ENCODE measurements around the gene ESCO1.

Gene ESCO1

GRCh38 chr18:21584391-21584790, 16.1 kb downstream of the ESCO1 start:
- DNase-seq (ENCODE audit: low spot score) = no peak

DNA sequence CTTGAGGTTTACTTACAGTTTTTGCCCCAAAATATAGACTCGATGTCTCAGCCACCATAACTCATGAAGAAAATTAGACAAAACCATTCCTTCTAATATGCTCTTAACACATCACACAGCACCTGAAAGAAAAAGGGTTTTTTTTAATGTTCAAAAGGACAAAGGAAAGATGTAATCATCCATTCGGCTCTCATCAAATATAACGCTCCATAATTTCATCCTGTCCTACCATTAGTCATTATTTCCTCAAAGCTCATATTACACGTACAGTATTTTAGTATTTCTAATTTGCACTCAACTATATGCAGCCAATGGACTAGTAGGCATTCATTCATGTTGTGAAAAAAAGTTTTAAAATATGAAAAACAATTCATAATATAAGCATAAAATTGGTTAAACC, 24.8 kb downstream of the ESCO1 start:
- no peak for DNase-seq (ENCODE audit: low spot score)

- no peak for DNase-seq (ENCODE audit: low spot score)
Observed at GRCh38 chr18:21571772-21572171, 28.7 kb downstream of the ESCO1 start.

- no peak for DNase-seq (ENCODE audit: low spot score)
Observed at GRCh38 chr18:21559195-21559594, 41.3 kb downstream of the ESCO1 start.

DNA sequence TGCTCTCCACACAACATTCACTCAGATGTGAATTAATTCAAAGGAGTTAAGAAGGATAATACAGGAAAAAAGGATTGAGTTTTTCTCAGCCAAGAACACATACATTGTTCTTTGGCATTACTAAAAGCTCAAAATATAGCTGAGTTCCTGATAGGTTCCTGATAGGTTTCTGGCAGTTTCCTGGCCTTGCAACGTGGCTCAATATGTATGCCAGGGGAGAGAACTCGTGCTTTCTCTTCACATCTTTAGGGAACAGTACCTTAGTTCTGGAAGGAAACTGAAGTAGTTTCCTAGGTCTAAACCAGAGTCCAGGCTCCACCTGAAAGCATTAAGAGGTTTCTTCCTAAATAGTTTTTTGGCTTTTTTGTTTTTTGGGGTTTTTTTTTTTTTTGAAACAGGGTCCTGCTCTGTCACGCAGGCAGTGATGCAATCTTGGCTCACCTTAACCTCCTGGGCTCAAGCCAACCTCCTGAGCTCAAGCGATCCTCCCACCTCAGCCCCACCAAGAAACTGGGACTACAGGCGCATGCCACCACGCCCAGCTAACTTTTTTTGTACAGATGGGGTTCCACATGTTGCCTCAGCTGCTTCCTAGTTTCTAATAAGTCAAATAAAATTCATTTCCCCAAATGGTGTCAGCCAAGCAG, 42.8 kb downstream of the ESCO1 start:
- no peak for DNase-seq (ENCODE audit: low spot score)

DNA sequence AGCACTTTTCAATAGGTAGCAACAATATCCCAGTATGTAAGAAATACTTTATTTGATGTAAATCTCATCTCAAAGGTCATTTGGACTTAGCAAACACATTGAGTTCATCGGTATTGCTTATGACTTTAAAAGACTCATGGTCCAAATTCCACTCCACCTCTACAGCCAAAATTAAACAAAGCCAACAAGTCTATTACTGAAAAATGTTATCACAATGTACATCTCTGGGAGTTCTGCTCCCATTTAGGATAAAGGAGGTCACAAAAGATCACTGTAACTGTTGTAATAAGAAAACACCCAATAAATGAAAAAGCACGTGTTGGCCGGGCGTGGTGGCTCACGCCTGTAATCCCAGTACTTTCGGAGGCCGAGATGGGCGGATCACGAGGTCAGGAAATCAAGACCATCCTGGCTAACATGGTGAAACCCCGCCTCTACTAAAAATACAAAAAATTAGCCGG, 50.0 kb downstream of the ESCO1 start:
- no peak for DNase-seq (ENCODE audit: low spot score)

DNA sequence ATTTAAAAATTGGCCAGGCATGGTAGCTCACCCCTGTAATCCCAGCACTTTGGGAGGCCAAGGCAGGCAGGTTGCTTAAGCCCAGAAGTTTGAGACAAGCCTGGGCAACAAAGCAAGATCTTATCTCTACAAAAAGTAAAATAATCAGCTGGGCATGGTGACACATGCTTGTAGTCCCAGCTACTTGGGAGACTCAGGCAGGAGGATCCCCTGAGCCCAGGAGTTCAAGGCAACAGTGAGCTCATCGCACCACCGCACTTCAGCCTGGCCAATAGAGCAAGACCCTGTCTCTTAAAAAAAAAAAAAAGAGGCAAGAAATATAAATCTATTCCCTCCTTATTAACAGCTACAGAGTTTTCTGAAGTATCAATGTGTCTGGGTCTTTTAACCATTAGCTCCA, 51.9 kb downstream of the ESCO1 start:
- DNase-seq (ENCODE audit: low spot score) = no peak

- no peak for DNase-seq (ENCODE audit: low spot score)
Observed at GRCh38 chr18:21546423-21546822, 54.1 kb downstream of the ESCO1 start.

DNA sequence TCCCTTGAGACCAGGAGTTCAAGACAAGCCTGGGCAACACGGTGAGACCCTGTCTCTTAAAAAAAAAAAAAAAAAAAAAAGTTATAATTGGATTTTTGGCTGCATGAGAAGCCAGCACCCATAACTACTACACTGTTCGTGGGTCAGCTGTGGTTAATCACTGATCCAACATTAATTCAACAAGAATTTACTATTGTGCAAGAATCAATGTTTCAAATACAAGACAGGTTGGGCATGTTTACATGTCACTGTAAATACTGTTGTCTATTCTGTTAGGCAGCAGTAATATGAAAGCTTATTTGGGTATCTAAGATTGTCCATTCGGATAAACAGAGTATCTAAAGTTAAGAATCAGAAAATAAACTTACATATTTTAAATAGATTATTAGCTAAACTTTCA, 62.3 kb downstream of the ESCO1 start:
- DNase-seq (ENCODE audit: low spot score) = no peak

DNA sequence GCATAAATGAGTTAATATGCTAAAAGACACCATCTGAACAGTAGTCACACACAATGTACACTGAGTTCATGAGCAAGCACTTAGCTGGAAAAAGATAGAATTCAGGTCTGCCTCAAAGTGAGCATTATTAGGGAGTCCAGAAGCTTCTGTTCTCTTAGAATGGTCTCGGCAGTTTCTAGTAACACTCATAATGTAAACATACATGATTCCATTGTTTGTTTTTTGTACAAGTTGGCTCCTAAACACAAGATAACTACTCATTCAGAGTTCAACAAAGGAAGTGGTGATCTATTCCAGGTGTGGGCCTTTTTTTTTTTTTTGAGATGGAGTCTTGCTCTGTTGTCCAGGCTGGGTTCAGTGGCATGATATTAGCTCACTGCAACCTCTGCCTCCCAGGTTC, 66.2 kb downstream of the ESCO1 start:
- no peak for DNase-seq (ENCODE audit: low spot score)

DNA sequence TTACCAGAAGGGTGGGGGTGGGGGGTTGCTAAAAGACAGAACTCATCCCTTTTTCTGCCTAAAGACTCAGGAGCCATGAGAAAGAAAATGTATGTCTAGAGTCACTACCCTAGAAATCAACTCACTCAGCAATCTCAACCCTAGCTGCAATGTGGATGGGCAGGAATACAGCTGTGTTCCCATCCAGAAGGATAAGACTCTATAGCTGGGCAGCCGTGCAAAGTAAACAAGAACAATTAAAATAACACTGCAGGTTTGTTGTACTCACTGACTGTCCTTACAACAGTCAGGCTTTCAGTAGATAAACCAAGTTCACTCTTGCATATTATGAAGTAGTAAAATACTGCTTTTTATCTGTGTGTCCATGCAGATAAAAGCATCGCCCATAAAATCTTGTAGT, 74.0 kb downstream of the ESCO1 start:
- DNase-seq (ENCODE audit: low spot score) = no peak

DNA sequence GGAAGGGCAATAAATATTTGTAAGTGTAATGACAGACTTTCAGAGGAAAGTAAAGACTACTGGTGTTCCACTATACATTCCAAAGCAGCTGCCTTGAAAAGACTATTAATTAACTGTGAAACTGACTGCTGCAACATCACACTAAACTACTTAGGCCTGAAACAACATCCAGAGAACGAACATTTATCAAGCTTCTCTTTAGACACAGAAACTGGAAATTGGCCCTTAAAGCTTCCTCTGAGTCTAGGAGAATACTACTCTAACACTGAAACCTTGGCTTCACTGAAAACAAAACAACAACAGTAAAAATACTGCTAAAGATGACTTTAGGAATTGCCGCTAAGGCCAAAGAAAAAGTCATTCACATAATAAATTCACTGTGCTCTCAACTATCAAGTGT, 74.6 kb downstream of the ESCO1 start:
- no peak for DNase-seq (ENCODE audit: low spot score)

GRCh38 chr18:21522530-21522929, 78.0 kb downstream of the ESCO1 start:
- no peak for DNase-seq (ENCODE audit: low spot score)

DNA sequence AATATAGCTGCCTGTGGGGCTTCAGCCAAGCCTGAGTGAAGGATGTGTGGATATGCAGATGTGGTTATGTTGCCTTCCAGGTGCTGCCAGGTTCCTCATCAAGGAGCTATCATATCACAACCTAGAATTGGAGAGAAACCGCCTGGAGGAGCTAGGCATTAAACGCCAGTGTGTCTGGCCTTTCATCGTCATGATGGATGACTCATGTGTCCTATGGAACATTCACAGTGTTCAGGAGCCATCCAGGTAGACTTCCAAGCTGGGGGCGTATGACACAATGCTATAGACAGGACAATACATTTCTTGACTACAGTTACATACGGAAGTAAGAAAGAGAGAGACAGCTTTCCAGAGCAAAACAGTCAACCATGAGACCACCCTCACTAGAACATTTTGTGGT, 86.8 kb downstream of the ESCO1 start:
- no peak for DNase-seq (ENCODE audit: low spot score)

DNA sequence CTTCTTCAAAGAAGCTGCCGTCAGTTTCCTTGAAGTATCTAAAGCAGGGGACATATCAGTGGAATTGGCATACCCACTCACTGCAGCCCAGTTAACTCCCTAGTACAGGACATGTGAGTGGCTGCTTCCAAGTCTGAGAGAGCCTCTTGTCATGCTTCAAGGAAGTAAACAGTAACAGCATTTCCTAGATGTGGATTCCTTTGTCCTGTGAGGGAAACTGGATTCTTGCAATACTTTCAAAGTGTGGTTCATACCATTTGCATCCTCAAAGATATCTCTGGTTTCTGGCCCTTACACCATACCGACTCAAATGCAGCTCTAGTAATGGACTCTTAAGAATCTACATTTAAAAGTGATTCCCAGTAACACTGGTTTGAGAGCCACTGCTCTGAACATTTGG, 87.2 kb downstream of the ESCO1 start:
- no peak for DNase-seq (ENCODE audit: low spot score)

GRCh38 chr18:21509062-21509461, 91.4 kb downstream of the ESCO1 start:
- no peak for DNase-seq (ENCODE audit: low spot score)

DNA sequence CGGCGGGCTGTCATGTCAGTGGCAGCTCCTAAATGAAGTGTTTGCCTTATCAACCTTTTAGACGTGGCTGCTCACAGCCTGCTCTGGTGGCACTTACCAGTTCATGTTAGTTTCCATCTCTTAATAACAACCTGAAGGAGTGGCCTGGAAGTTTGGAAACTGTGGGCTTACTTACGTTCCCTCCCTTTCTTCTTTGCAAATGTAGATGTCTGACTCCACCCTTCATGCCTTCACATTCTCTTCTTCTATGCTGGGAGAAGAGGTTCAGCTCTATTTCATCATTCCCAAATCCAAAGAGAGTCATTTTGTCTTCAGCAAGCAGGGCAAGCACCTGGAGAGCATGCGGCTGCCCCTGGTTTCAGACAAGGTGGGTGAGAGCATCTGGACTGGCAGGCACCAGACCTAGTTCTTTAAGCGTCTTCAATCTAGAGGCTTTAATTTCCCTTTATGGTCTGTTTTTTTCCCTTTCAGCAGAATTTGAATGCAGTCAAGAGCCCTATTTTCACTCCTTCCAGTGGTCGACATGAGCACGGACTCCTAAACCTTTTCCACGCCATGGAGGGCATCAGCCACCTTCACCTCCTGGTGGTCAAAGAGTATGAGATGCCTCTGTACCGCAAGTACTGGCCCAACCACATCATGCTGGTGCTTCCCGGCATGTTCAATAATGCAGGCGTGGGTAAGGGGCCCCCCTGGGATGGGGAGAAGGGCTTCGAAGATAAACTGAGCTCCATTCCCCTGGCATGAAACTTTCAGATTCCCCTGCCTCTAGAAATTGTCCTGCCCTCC, 92.4 kb downstream of the ESCO1 start:
- DNase-seq (ENCODE audit: low spot score) = no peak

- no peak for DNase-seq (ENCODE audit: low spot score)
Observed at GRCh38 chr18:21502661-21503060, 97.8 kb downstream of the ESCO1 start.

DNA sequence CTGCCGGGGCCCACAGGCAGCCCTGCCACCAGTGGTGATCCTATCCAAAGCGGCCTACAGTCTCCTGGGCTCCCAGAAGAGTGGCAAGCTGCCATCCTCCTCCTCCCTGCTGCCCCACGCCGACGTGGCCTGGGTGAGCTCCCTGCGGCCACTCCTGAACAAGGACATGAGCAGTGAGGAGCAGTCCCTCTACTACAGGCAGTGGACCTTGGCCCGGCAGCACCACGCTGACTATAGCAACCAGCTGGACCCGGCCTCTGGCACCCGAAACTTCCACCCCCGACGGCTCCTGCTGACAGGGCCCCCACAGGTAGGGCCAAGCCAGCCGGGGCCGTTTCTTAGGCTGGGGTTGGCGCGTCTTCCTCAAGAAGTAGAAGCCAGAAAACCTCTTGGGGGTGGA, 100.5 kb downstream of the ESCO1 start:
- no peak for DNase-seq (ENCODE audit: low spot score)

- DNase-seq (ENCODE audit: low spot score) = no peak
Observed at GRCh38 chr18:21496277-21496835, 104.1 kb downstream of the ESCO1 start.

DNA sequence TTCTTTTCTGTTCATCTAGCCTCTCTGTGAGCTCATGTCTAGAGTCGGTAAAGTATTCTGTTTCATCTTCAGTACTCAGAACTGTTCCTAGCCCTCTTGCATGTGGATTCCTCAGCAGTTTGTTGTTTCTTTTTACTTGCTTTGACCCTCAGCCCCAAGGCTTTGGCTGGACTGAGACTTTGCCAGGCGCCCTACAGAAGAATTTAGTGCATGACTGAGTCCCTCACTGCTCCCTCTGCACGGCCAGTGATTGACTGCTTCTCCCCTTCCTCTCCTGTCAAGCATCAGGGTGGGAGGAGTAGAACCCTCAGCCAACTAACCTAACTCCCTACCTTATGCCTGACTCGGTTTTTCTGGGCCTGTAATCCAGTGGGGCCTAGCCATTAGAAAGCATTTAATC, 109.8 kb downstream of the ESCO1 start:
- no peak for DNase-seq (ENCODE audit: low spot score)

DNA sequence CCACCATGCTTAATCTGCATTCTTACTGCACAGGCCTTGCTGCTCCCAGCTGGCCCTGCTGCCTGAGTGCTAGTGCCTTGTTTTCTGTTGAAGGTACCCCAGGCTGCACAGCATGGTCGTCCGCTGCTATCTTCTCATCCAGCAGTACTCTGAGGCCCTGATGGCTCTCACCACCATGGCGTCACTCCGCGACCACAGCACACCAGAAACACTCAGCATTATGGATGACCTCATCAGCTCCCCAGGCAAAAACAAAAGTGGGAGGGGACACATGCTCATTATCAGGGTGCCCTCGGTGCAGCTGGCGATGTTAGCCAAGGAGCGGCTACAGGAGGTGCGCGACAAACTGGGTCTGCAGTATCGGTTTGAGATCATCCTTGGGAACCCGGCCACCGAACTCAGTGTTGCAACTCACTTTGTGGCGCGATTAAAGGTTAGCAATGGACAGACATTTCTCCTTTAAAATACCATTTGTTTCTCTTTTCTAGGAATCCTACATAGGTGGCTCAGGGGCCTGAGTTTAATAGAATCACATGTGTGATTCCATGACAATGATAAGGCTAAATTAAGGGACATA, 110.5 kb downstream of the ESCO1 start:
- no peak for DNase-seq (ENCODE audit: low spot score)

GRCh38 chr18:21489119-21489750, 111.3 kb downstream of the ESCO1 start:
- DNase-seq (ENCODE audit: low spot score) = peak; percentile 58

Data from activated CD4-positive, alpha-beta T cell treated with anti-CD3 and anti-CD28 coated beads, Interleukin-2, Interleukin-4, amounts not matched to agents 100 ng/mL and 50 ng/mL, durations not matched to agents 16 hours and 8 hours (primary cell).